MM.1S (cell line): ENCODE data around the gene POMC.

Source experiments
- DNase-seq: peaks from one replicate; pipeline ENCODE4 v3.0.0-alpha.2; 2015
- H2AFZ ChIP-seq: fragments of 300-600 bp; sonication (generic); 2 replicates; pipeline ENCODE4 v1.6.0; 2016; ENCODE audit warnings: antibody characterized with exemption, low read length
- H3F3A ChIP-seq: fragments of 300-600 bp; sonication (generic); 2 replicates; pipeline ENCODE4 v1.6.1; 2016; ENCODE audit warnings: mild to moderate bottlenecking, antibody characterized with exemption, low read length, moderate library complexity, mixed read lengths; ENCODE audit not compliant: insufficient read depth
- H3K27ac ChIP-seq: fragments of 300-600 bp; sonication (generic); 2 replicates; pipeline ENCODE4 v1.5.1; 2016; ENCODE audit warnings: mild to moderate bottlenecking, low read length
- H3K27me3 ChIP-seq: fragments of 300-600 bp; sonication (generic); replicated peaks from 2 replicates; pipeline ENCODE4 v1.6.0; 2016; ENCODE audit warnings: low read length; ENCODE audit not compliant: insufficient read depth
- H3K36me3 ChIP-seq: fragments of 300-600 bp; sonication (generic); replicated peaks from 2 replicates; pipeline ENCODE4 v1.6.1; 2016; ENCODE audit warnings: mild to moderate bottlenecking, low read length, mixed read lengths; ENCODE audit not compliant: insufficient read depth
- H3K4me1 ChIP-seq: fragments of 300-600 bp; sonication (generic); 2 replicates; pipeline ENCODE4 v1.6.1; 2016; ENCODE audit warnings: low read length, mixed read lengths
- H3K4me2 ChIP-seq: fragments of 300-600 bp; sonication (generic); 2 replicates; pipeline ENCODE4 v1.6.0; 2016; ENCODE audit warnings: low read depth, low read length
- H3K4me3 ChIP-seq: fragments of 300-600 bp; sonication (generic); 2 replicates; pipeline ENCODE4 v1.5.1; 2016; ENCODE audit warnings: low read length, mixed read lengths
- H3K79me2 ChIP-seq: fragments of 300-600 bp; sonication (generic); 2 replicates; pipeline ENCODE4 v1.6.1; 2016; ENCODE audit warnings: mixed run types, low read length, mixed read lengths
- H3K9ac ChIP-seq: fragments of 300-600 bp; sonication (generic); 2 replicates; pipeline ENCODE4 v1.6.1; 2016; ENCODE audit warnings: low read length, mixed read lengths
- H3K9me2 ChIP-seq: fragments of 300-600 bp; sonication (generic); replicated peaks from 2 replicates; pipeline ENCODE4 v1.6.1; 2016; ENCODE audit warnings: mild to moderate bottlenecking, low read length, mixed read lengths; ENCODE audit not compliant: insufficient read depth
- H3K9me3 ChIP-seq: fragments of 300-600 bp; sonication (generic); replicated peaks from 2 replicates; pipeline ENCODE4 v1.6.1; 2016; ENCODE audit warnings: mild to moderate bottlenecking, low read length, mixed read lengths; ENCODE audit not compliant: insufficient read depth
- H4K20me1 ChIP-seq: fragments of 300-600 bp; sonication (generic); 2 replicates; pipeline ENCODE4 v1.6.1; 2016; ENCODE audit warnings: mild to moderate bottlenecking, low read length, moderate library complexity, mixed read lengths; ENCODE audit not compliant: insufficient read depth
- CTCF ChIP-seq: fragments of 300-600 bp; sonication (generic); IDR thresholded peaks from 2 replicates; pipeline ENCODE4 v1.5.1; 2016; ENCODE audit warnings: antibody characterized with exemption, low read length, mixed read lengths
- EZH2 ChIP-seq: fragments of 300-600 bp; sonication (generic); optimal IDR thresholded peaks from 2 replicates; pipeline ENCODE3; 2017; ENCODE audit warnings: low read depth, mild to moderate bottlenecking, antibody characterized with exemption, low read length, mixed read lengths
- EZH2phosphoT487 ChIP-seq: fragments of 300-600 bp; sonication (generic); IDR thresholded peaks from 2 replicates; pipeline ENCODE4 v1.6.1; 2018; ENCODE audit warnings: antibody characterized with exemption, low read length

Gene POMC

GRCh38 chr2:25125976-25126375 is 42.4 kb downstream of the POMC start:
- Histone ChIP-seq H3K27me3 (peaks cover 9% of the 10 kb centered on the region), H3K9ac (no peak overlapping the region), H3K4me3 (no peak overlapping the region), H4K20me1 (no peaks in the 10 kb centered on the region), H2AFZ (no peak overlapping the region), H3K9me3 (no peaks in the 10 kb centered on the region), H3K36me3 (no peaks in the 10 kb centered on the region), H3K27ac (no peak overlapping the region), H3K79me2 (no peaks in the 10 kb centered on the region), H3K4me2 (no peak overlapping the region), H3K9me2 (no peaks in the 10 kb centered on the region), H3F3A (no peaks in the 10 kb centered on the region), H3K4me1 (no peaks in the 10 kb centered on the region)
- no peak for DNase-seq
- TF ChIP-seq EZH2: no peak
- no peak for TF ChIP-seq CTCF
- TF ChIP-seq EZH2phosphoT487: no peak

- TF ChIP-seq CTCF: no peak
- no peak for TF ChIP-seq EZH2phosphoT487
- no peak for TF ChIP-seq EZH2
- DNase-seq: no peak
- Histone ChIP-seq H3K27ac (no peak overlapping the region), H3K4me1 (no peaks in the 10 kb centered on the region), H3K9me2 (no peaks in the 10 kb centered on the region), H3F3A (no peaks in the 10 kb centered on the region), H3K36me3 (no peaks in the 10 kb centered on the region), H2AFZ (no peak overlapping the region), H3K9ac (no peak overlapping the region), H3K4me3 (no peak overlapping the region), H3K27me3 (peaks cover 1% of the 10 kb centered on the region; the same call in 1 of the 2 replicates), H4K20me1 (no peaks in the 10 kb centered on the region), H3K4me2 (no peak overlapping the region), H3K79me2 (no peaks in the 10 kb centered on the region), H3K9me3 (no peaks in the 10 kb centered on the region)
Observed at GRCh38 chr2:25125189-25125588, 43.2 kb downstream of the POMC start.

- TF ChIP-seq EZH2phosphoT487 (no peak), CTCF (no peak), EZH2 (no peak)
- H3K4me3 ChIP-seq: no peak overlapping the region
- H2AFZ ChIP-seq: no peak overlapping the region
- H3K36me3 ChIP-seq: no peaks in the 10 kb centered on the region
- no peaks in the 10 kb centered on the region for H3F3A ChIP-seq
- no peak for DNase-seq
- no peak overlapping the region for H3K27ac ChIP-seq
- H3K27me3 ChIP-seq: no peaks in the 10 kb centered on the region
- no peaks in the 10 kb centered on the region for H3K9me2 ChIP-seq
- no peaks in the 10 kb centered on the region for H4K20me1 ChIP-seq
- no peaks in the 10 kb centered on the region for H3K9me3 ChIP-seq
- H3K79me2 ChIP-seq: no peaks in the 10 kb centered on the region
- no peak overlapping the region for H3K4me2 ChIP-seq
- H3K9ac ChIP-seq: no peak overlapping the region
- no peaks in the 10 kb centered on the region for H3K4me1 ChIP-seq
Observed at GRCh38 chr2:25123682-25124081, 44.7 kb downstream of the POMC start.
